Keratinocyte (primary cell): ENCODE data around the gene MAD2L2. TPM values are rescaled to one million over a fixed set of nuclear protein-coding genes. Genes with fewer than 3 reads are reported as not detected.

Source experiments
- DNase-seq: peaks from one replicate; pipeline ENCODE4 v3.0.0-alpha.2; 2011; ENCODE audit warnings: low read depth, missing footprints, low spot score
- FAIRE-seq: peaks from 2 replicates; lab custom pipeline; 2011; peaks lifted over from hg19 to GRCh38; lab: Jason Lieb, UNC
- H2AFZ ChIP-seq: 2 replicates; pipeline ENCODE4 v1.6.0; 2012; ENCODE audit warnings: low read length, control low read depth, inconsistent platforms; ENCODE audit not compliant: control insufficient read depth
- H3K27ac ChIP-seq: 2 replicates; pipeline ENCODE4 v1.5.1; 2011; ENCODE audit warnings: low read length; ENCODE audit not compliant: control insufficient read depth, insufficient read depth
- H3K27me3 ChIP-seq: 3 replicates; pipeline ENCODE4 v1.6.0; 2011; ENCODE audit warnings: low read length; ENCODE audit not compliant: control insufficient read depth, insufficient read depth; ENCODE audit errors: extremely low read depth
- H3K36me3 ChIP-seq, 2 experiments: 2 replicates in 1 of 2; 3 replicates in 1 of 2; pipeline ENCODE4 v1.5.1; 2011; ENCODE audit warnings: low read length in 2 of 2, mild to moderate bottlenecking in 1 of 2; ENCODE audit not compliant: control insufficient read depth in 2 of 2, insufficient read depth in 2 of 2; ENCODE audit errors: extremely low read depth in 1 of 2
- H3K4me1 ChIP-seq: 3 replicates; pipeline ENCODE4 v1.5.1; 2011; ENCODE audit warnings: low read length; ENCODE audit not compliant: control insufficient read depth, insufficient read depth; ENCODE audit errors: extremely low read depth
- H3K4me2 ChIP-seq: 3 replicates; pipeline ENCODE4 v1.6.0; 2011; ENCODE audit warnings: low read depth, low read length; ENCODE audit not compliant: control insufficient read depth, insufficient read depth; ENCODE audit errors: extremely low read depth
- H3K4me3 ChIP-seq, 3 experiments: fragments of 200-600 bp in 1 of 3; sonication (generic) in 1 of 3; 2 replicates in 2 of 3; 3 replicates in 1 of 3; pipeline ENCODE4 v1.5.1; 2011 to 2016; ENCODE audit warnings: low read length in 3 of 3, mild to moderate bottlenecking in 3 of 3, control low read depth in 2 of 3, inconsistent platforms in 1 of 3, low read depth in 1 of 3, mixed read lengths in 1 of 3, mixed run types in 1 of 3, moderate library complexity in 1 of 3; ENCODE audit not compliant: control insufficient read depth in 2 of 3, insufficient read depth in 2 of 3; ENCODE audit errors: extremely low read depth in 1 of 3
- H3K79me2 ChIP-seq: 2 replicates; pipeline ENCODE4 v1.6.0; 2012; ENCODE audit warnings: low read length; ENCODE audit not compliant: control insufficient read depth, insufficient read depth
- H3K9ac ChIP-seq: 3 replicates; pipeline ENCODE4 v1.6.0; 2011; ENCODE audit warnings: low read length; ENCODE audit not compliant: control insufficient read depth, insufficient read depth; ENCODE audit errors: extremely low read depth
- H3K9me1 ChIP-seq: 3 replicates; pipeline ENCODE4 v1.6.0; 2011; ENCODE audit warnings: low read length; ENCODE audit not compliant: control insufficient read depth, insufficient read depth; ENCODE audit errors: extremely low read depth
- H3K9me3 ChIP-seq: 2 replicates; pipeline ENCODE4 v1.5.1; 2012; ENCODE audit warnings: low read depth, low read length; ENCODE audit not compliant: control insufficient read depth
- H4K20me1 ChIP-seq: 3 replicates; pipeline ENCODE4 v1.6.0; 2011; ENCODE audit warnings: low read length; ENCODE audit not compliant: control insufficient read depth, insufficient read depth; ENCODE audit errors: extremely low read depth
- CTCF ChIP-seq, 3 experiments: IDR thresholded peaks in 1 of 3; conservative IDR thresholded peaks in 1 of 3; optimal IDR thresholded peaks in 1 of 3; 2 replicates in 2 of 3; 3 replicates in 1 of 3; pipeline versions ENCODE3 to v1.5.1; 2011; ENCODE audit warnings: low read length in 3 of 3, mild to moderate bottlenecking in 3 of 3, moderate library complexity in 2 of 3, control low read depth in 1 of 3, inconsistent platforms in 1 of 3; ENCODE audit not compliant: insufficient read depth in 2 of 3; ENCODE audit errors: extremely low read depth in 1 of 3
- EZH2 ChIP-seq: IDR thresholded peaks from one replicate; pipeline ENCODE4 v1.6.1; 2012; ENCODE audit warnings: inconsistent platforms, mild to moderate bottlenecking, low read length, moderate library complexity
- dilution Hi-C: fragments of 300-500 bp; cut with MboI; formaldehyde crosslinking; loops from one replicate; pipeline ENCODE4 v1.7.0; 2020; ENCODE audit warnings: low sequenced_read_pairs; ENCODE audit not compliant: extremely low pct_ligation_motif_present
- polyA plus RNA-seq, 5 experiments: library from polyadenylated mRNA; depleted of rRNA in 3 of 5; stranded (reverse) in 3 of 5; stranded (forward) in 1 of 5; unstranded in 1 of 5; fragments of >200 nt; gene quantifications; 1 replicate in 1 of 5; 2 replicates in 3 of 5; 3 replicates in 1 of 5; pipeline versions ENCODE4 v1.2.1 to v1.2.3, GENCODE V29; 2011 to 2012; ENCODE audit warnings: missing spikeins in 2 of 5, low read depth in 1 of 5, low replicate concordance in 1 of 5

Gene MAD2L2
- polyA plus RNA-seq, 1 donor (not counting 4 experiments of a cell fraction or from before 2014, with no cell fraction given) = 24.8 TPM

DNA sequence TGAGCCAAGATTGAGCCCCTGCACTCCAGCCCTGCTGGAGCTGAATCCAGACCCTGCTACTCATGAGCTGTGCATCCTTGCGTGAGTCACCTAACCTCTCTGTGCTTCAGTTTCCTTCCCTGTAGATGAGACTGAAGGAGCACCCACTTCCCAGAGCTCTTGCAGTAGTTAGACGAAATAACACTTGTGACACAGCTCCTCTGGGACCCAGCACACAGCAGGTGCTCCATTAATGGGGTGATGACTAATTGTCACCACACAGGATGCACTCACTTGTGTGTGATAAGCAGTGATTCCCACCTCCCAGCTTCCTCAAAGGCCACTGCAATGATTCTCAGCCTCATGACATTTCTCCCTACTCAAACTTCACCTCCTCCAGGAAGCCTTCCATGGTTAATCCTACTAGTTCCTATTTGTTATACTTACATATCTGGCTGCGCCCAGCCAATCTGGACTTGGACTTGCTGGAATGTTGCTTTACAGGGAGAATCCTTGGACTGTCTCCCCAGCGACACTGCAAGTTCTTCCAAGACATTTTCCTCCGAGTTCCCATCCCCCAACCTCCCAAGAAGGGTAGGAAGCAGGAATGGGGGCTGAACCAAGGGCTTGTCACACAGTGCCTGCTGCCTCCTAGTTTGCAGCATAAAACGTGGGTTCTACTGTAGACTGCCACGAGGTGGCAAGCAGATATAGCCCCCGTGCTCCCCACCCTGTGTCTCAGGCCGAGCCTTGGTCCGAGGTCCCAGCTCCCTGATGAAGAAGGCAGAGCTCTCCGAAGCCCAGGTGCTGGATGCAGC, 27.8 kb upstream of the MAD2L2 start:
- no peaks in the 10 kb centered on the region for H3K36me3 ChIP-seq
- no peak overlapping the region for H3K4me2 ChIP-seq
- no peak for TF ChIP-seq EZH2
- TF ChIP-seq CTCF (optimal IDR thresholded peaks at IDR 0.05 in 1 of 3, IDR thresholded peaks at IDR 0.05 in 1 of 3, conservative IDR thresholded peaks at IDR 0.05 in 1 of 3; ENCODE audit: extremely low read depth in 1 of 3, insufficient read depth in 2 of 3, low read length in 3 of 3) = no peak
- no peak overlapping the region for H3K27ac ChIP-seq
- FAIRE-seq (no peak), DNase-seq (no peak)
- H3K9me1 ChIP-seq = no peaks in the 10 kb centered on the region
- H3K4me1 ChIP-seq = no peaks in the 10 kb centered on the region
- no peak overlapping the region for H3K4me3 ChIP-seq
- no peaks in the 10 kb centered on the region for H4K20me1 ChIP-seq
- dilution Hi-C loops = no loop called here
- H3K9me3 ChIP-seq = no peaks in the 10 kb centered on the region
- no peak overlapping the region for H3K9ac ChIP-seq
- peaks cover 24% of the 10 kb centered on the region for H3K27me3 ChIP-seq
- no peaks in the 10 kb centered on the region for H3K79me2 ChIP-seq
- H2AFZ ChIP-seq = no peak overlapping the region

- no peak for FAIRE-seq
- Histone ChIP-seq H3K9me1 (no peaks in the 10 kb centered on the region), H3K9me3 (no peaks in the 10 kb centered on the region), H3K4me3 (no peak overlapping the region), H3K27ac (no peak overlapping the region), H3K4me1 (no peaks in the 10 kb centered on the region), H3K4me2 (no peak overlapping the region), H2AFZ (no peak overlapping the region), H3K79me2 (no peaks in the 10 kb centered on the region), H3K27me3 (peaks cover 34% of the 10 kb centered on the region), H3K36me3 (no peaks in the 10 kb centered on the region), H4K20me1 (no peaks in the 10 kb centered on the region), H3K9ac (no peak overlapping the region)
- TF ChIP-seq CTCF (optimal IDR thresholded peaks at IDR 0.05 in 1 of 3, IDR thresholded peaks at IDR 0.05 in 1 of 3, conservative IDR thresholded peaks at IDR 0.05 in 1 of 3; ENCODE audit: extremely low read depth in 1 of 3, insufficient read depth in 2 of 3, low read length in 3 of 3) (no peak), EZH2 (no peak)
- dilution Hi-C loops = no loop called here
- no peak for DNase-seq
These were observed 26.8 kb upstream of the MAD2L2 start for GRCh38 chr1:11707621-11708276.
